NT2/D1 (cell line): ENCODE results near the gene TTC9C.
"Not testable (repeated sequence)": the region's sequence is repeated elsewhere in the genome, so short reads cannot be mapped to it uniquely, and the experiment has no call there.

Source experiments
- DNase-seq: peaks from one replicate; pipeline ENCODE4 v3.0.0-alpha.2; 2011; ENCODE audit warnings: low read depth, low spot score
- H3K27me3 ChIP-seq: 2 replicates; pipeline ENCODE4 v1.6.0; 2011; ENCODE audit warnings: mild to moderate bottlenecking; ENCODE audit not compliant: insufficient read length, insufficient read depth
- H3K36me3 ChIP-seq: 2 replicates; pipeline ENCODE4 v1.6.1; 2011; ENCODE audit warnings: mild to moderate bottlenecking, low read length, mixed read lengths; ENCODE audit not compliant: insufficient read depth, insufficient read length
- H3K4me1 ChIP-seq: 2 replicates; pipeline ENCODE4 v1.5.1; 2011; ENCODE audit not compliant: insufficient read depth, insufficient read length
- H3K4me3 ChIP-seq: 2 replicates; pipeline ENCODE4 v1.5.1; 2011; ENCODE audit warnings: low read depth; ENCODE audit not compliant: insufficient read length
- H3K9ac ChIP-seq: 2 replicates; pipeline ENCODE4 v1.6.0; 2011; ENCODE audit warnings: low read depth; ENCODE audit not compliant: insufficient read length
- H3K9me3 ChIP-seq: 2 replicates; pipeline ENCODE4 v1.5.1; 2011; ENCODE audit warnings: mild to moderate bottlenecking, low read length; ENCODE audit not compliant: insufficient read depth
- SUZ12 ChIP-seq: IDR thresholded peaks from 2 replicates; pipeline ENCODE4 v1.6.1; 2011; ENCODE audit not compliant: insufficient read length, insufficient read depth; ENCODE audit errors: extremely low read depth
- YY1 ChIP-seq: IDR thresholded peaks from 2 replicates; pipeline ENCODE4 v1.6.1; 2011; ENCODE audit not compliant: insufficient read length, insufficient read depth
- ZNF274 ChIP-seq: IDR thresholded peaks from 2 replicates; pipeline ENCODE4 v1.6.1; 2011; ENCODE audit warnings: mild to moderate bottlenecking, low read depth, low read length

The TTC9C gene

DNA sequence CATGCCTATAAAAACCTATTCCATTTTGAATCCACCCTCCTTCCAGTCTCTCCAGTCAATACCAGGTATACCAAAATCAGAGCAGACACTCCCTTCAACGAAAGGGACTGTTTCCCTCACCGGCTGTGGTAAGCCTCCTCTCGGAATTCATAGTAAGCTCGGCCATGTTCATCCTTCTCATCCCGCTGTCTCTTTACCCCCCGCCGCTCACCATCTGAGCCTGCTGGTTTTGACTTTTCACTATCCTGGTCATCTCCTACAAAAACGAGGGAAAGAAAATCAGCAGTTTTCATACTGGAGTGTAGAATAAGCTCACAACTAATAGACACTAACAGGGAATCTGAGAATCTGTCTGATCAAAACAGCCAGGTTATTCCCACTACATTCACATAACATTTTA lies 4.1 kb upstream of the TTC9C start:
- Histone ChIP-seq H3K9ac (no peak overlapping the region), H3K36me3 (peaks cover 70% of the 10 kb centered on the region), H3K4me3 (no peak overlapping the region), H3K27me3 (no peaks in the 10 kb centered on the region), H3K4me1 (peaks cover 2% of the 10 kb centered on the region), H3K9me3 (no peaks in the 10 kb centered on the region)
- no peak for DNase-seq
- no peak for TF ChIP-seq SUZ12
- TF ChIP-seq ZNF274: no peak
- no peak for TF ChIP-seq YY1

GRCh38 chr11:62725646-62726045 lies 2.6 kb upstream of the TTC9C start:
- DNase-seq: no peak
- H3K4me3 ChIP-seq: peak overlapping the region; percentile 98
- H3K9me3 ChIP-seq: no peaks in the 10 kb centered on the region
- no peaks in the 10 kb centered on the region for H3K27me3 ChIP-seq
- H3K4me1 ChIP-seq: peaks cover 2% of the 10 kb centered on the region
- peaks cover 64% of the 10 kb centered on the region for H3K36me3 ChIP-seq
- peak overlapping the region; percentile 97 for H3K9ac ChIP-seq
- no peak for TF ChIP-seq ZNF274
- TF ChIP-seq SUZ12: no peak
- TF ChIP-seq YY1: no peak

GRCh38 chr11:62726156-62726914 lies 2.0 kb upstream of the TTC9C start:
- peaks cover 2% of the 10 kb centered on the region for H3K4me1 ChIP-seq
- H3K36me3 ChIP-seq: peaks cover 62% of the 10 kb centered on the region
- H3K9ac ChIP-seq: peak overlapping the region; percentile 97
- H3K9me3 ChIP-seq: no peaks in the 10 kb centered on the region
- TF ChIP-seq ZNF274 (no peak), SUZ12 (no peak), YY1 (no peak)
- no peak for DNase-seq
- H3K4me3 ChIP-seq: peak overlapping the region; percentile 98
- no peaks in the 10 kb centered on the region for H3K27me3 ChIP-seq

DNA sequence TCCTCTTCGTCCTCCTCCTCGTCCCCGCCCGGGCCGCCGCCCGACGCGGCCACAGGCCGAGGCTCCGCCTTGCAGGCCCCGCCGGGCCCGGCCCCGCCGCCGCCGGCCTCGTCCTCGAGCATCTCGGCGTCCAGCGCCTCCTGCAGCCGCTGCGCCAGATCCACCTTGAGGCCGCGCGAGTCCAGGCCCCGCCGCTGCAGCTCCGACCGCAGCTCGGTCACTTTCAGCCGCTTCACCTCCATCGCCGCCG lies 1.4 kb upstream of the TTC9C start:
- Histone ChIP-seq H3K9me3 (no peaks in the 10 kb centered on the region), H3K9ac (peak overlapping the region; percentile 97), H3K4me3 (peak overlapping the region; percentile 98), H3K36me3 (peaks cover 59% of the 10 kb centered on the region), H3K4me1 (peaks cover 2% of the 10 kb centered on the region), H3K27me3 (no peaks in the 10 kb centered on the region)
- TF ChIP-seq YY1 (no peak), ZNF274 (no peak), SUZ12 (no peak)
- no peak for DNase-seq

DNA sequence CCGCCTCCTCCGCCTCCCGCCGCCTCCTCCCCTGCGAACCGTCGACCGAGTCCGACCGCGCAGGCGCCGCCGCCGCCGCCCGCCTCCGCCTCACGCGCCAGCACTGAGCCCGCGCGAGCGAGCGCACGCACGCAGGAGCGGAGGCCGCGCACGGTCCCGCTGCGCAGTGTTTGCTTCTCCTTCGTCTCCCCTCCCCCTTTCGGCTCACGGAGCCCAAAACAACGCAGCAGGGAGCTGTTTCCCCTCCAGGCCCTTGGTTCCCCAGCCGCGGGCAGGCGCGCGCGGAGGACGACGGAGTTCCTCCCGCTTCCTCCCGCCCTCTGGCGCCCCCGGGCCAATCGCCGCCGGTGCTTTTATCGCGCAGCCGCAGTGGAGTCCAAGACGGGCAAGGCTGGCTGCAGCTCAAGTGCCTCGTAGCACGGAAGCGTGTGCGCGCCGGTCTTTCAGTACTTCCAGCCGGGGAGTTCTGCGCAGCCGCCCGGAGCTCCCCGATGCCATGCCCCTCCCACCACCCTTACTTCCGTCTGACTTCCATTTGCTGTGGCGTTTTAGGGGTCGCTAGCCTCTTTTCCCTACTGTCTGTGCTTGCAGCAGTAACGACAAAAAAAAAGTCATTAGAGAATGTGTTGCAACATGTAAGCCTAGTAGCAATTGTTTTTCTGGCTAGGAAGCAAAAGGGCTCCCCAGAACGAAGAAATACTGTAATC lies 968 bp upstream of the TTC9C start, which contains the start of gene HNRNPUL2:
Gene HNRNPUL2, minus strand, starts transcription at position 293 of the 707 bp plus-strand sequence. CDS start 301 bp downstream, outside the sequence.
- Histone ChIP-seq H3K9ac (peak within 1 kb of the TSS; percentile 97), H3K36me3 (peaks cover 54% of the 10 kb centered on the region)

GRCh38 chr11:62727872-62728170 lies 465 bp upstream of the TTC9C start:
- peaks cover 49% of the 10 kb centered on the region for H3K36me3 ChIP-seq
- H3K9me3 ChIP-seq: no peaks in the 10 kb centered on the region
- peak; percentile 95 for DNase-seq
- H3K9ac ChIP-seq: peak overlapping the region; percentile 97
- H3K4me3 ChIP-seq: peak overlapping the region; percentile 98
- no peaks in the 10 kb centered on the region for H3K27me3 ChIP-seq
- no peak for TF ChIP-seq SUZ12
- H3K4me1 ChIP-seq: no peaks in the 10 kb centered on the region

More for the DNA sequence above, 968 bp upstream of the TTC9C start, which contains the start of gene HNRNPUL2:
- Histone ChIP-seq H3K4me3 (peak within 1 kb of the TSS; percentile 98), H3K27me3 (no peaks in the 10 kb centered on the region), H3K4me1 (no peaks in the 10 kb centered on the region), H3K9me3 (no peaks in the 10 kb centered on the region)
- no peak for TF ChIP-seq SUZ12
- TF ChIP-seq YY1: no peak
- no peak for TF ChIP-seq ZNF274
- peak; percentile 97 for DNase-seq

DNA sequence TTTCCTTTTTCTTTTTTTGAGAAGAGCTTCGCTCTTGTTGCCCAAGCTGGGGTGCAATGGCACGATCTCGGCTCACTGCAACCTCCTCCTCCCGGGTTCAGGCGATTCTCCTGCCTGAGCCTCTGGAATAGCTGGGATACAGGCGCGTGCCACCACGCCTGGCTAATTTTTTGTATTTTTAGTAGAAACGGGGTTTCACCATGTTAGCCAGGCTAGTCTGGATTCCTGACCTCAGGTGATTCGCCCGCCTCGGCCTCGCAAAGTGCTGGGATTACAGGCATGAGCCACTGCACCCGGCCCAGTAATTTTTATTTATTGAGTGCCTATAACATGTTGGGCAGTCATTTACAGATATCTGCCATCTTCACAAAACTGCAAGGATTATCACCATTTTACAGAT lies 1.8 kb downstream of the TTC9C start:
- H3K4me3 ChIP-seq, H3K9ac ChIP-seq: not testable (repeated sequence)
- peaks cover 46% of the 10 kb centered on the region for H3K36me3 ChIP-seq

More for the DNA sequence above, 1.8 kb downstream of the TTC9C start:
- not testable (repeated sequence) for H3K4me1 ChIP-seq, DNase-seq, H3K9me3 ChIP-seq, H3K27me3 ChIP-seq
